Thymus (tissue), 11 donors: ENCODE measurements around the gene KCNA5. TPM values are rescaled to one million over a fixed set of nuclear protein-coding genes. Genes with fewer than 3 reads are reported as not detected.

ENCODE experiments used
- DNase-seq, 9 donors: peaks; one replicate each; pipeline ENCODE4 v3.0.0-alpha.2; 2013; ENCODE audit warnings: low spot score in 9 of 9, low read depth in 6 of 9, missing footprints in 1 of 9
- H3K27ac ChIP-seq, 2 donors: one replicate each; pipeline ENCODE4 v1.5.1; 2013; ENCODE audit warnings: control low read depth in 1 of 2, low read depth in 1 of 2, low read length in 1 of 2, mild to moderate bottlenecking in 1 of 2, moderate library complexity in 1 of 2
- H3K27me3 ChIP-seq, 2 donors: one replicate each; pipeline ENCODE4 v1.5.1; 2013; ENCODE audit warnings: low read length in 1 of 2; ENCODE audit not compliant: control insufficient read depth in 2 of 2, insufficient read depth in 1 of 2
- H3K36me3 ChIP-seq, 2 donors: one replicate each; pipeline ENCODE4 v1.5.1; 2013; ENCODE audit warnings: low read length in 1 of 2, mild to moderate bottlenecking in 1 of 2, moderate library complexity in 1 of 2; ENCODE audit not compliant: control insufficient read depth in 2 of 2, insufficient read depth in 2 of 2
- H3K4me1 ChIP-seq, 2 donors: one replicate each; pipeline ENCODE4 v1.5.1; 2013; ENCODE audit warnings: low read length in 2 of 2; ENCODE audit not compliant: control insufficient read depth in 2 of 2, insufficient read depth in 2 of 2
- H3K4me3 ChIP-seq, 2 donors: one replicate each; pipeline ENCODE4 v1.5.1; 2013; ENCODE audit warnings: low read length in 2 of 2, control low read depth in 1 of 2, mild to moderate bottlenecking in 1 of 2
- H3K9me3 ChIP-seq, 2 donors: one replicate each; pipeline ENCODE4 v1.5.1; 2013; ENCODE audit warnings: low read length in 1 of 2, mild to moderate bottlenecking in 1 of 2; ENCODE audit not compliant: control insufficient read depth in 2 of 2, insufficient read depth in 1 of 2
- WGBS: extraction: QIAGEN DNeasy Blood & Tissue Kit; methylation state at CpG from one replicate; pipeline ENCODE4 v1.1.7; 2013; 5-methylcytosine and 5-hydroxymethylcytosine counted together
- polyA plus RNA-seq: library from polyadenylated mRNA; stranded (reverse); fragments of 200-250 nt; gene quantifications from one replicate; pipeline ENCODE4 v1.2.3, GENCODE V29; 2013
- total RNA-seq: library from RNA; stranded (reverse); fragments of 120-200 nt; gene quantifications from one replicate; pipeline ENCODE4 v1.2.4, GENCODE V29; 2013
- donor health status: healthy.

KCNA5 gene
- total and polyA plus RNA-seq, 2 donors, result 0.33 to 2.9 TPM

DNA sequence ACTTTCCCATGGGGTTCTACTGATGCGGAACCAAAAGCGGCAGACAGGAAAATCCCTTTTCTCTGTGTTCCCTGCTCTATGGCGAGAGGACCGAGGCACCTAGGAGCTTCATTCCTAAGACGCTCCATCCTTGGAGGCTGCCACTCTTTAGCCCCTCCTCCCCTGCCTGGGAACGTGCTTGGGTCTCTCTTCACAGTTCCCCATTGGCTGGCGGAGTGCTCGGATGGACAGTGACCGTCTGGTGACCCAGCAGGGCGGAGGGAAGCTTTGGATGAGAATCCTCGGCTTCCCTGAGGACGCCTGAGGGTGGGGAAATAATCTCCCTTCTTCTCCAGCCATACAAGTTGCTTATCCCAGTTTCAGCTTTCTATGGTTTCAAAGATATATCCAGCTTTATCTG is 37.3 kb downstream of the KCNA5 start:
- Histone ChIP-seq H3K9me3 (no peaks in the 10 kb centered on the region), H3K27me3 (peaks cover 0 to 14% of the 10 kb centered on the region in 2 donors), H3K36me3 (no peaks in the 10 kb centered on the region), H3K4me3 (no peak overlapping the region), H3K27ac (no peak overlapping the region), H3K4me1 (no peaks in the 10 kb centered on the region)
- 82% methylated on average over 12 of the region's 12 CpGs for WGBS
- DNase-seq, result no peak

DNA sequence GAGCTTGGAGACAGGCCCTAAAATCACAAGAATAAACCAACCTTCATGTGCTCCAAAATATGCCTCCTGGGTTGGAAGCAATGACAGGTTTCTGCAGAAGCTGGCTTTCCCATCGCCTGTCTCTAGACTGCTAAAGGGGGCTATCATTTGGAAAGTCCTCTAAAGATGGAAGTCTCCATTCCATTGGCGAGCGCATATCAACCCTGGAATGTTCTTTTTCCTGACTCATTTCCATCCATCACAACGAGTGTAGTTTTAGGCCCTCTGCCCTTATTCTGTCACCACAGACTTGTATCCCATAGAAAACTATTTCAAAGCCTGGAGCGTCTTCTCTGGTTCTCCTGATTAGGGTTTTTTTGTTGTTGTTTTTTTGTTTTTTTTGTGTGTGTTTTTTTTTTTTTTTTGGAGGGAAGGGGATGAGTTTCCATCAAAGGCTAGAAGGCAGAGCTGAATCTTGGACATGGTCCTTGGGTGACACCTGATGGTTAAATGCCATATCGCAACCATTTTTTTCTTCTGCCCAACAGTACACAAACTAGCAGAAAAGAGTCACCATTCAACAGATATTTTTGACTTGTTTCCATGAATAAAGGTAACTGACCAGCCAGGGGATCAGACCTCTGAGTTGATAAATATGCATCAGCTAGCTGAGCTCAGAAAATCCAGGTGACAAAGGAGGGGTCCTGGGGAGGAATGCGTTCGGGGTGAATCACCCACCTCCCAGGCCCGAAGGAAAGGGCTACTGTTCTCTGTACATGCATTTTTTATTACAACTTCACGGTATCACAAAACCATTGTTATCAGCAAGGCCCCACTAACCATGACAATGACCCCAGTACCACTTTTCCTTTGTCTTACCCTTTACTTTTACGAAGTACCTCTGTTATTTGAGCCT is 40.5 kb downstream of the KCNA5 start:
- H3K36me3 ChIP-seq, result no peaks in the 10 kb centered on the region
- peak in 8 of 9 donors; percentile 29 to 65 (median 54) for DNase-seq
- H3K4me1 ChIP-seq, result no peaks in the 10 kb centered on the region
- WGBS, result 71% methylated on average over 11 of the region's 11 CpGs
- no peaks in the 10 kb centered on the region for H3K9me3 ChIP-seq
- H3K4me3 ChIP-seq, result no peak overlapping the region
- H3K27me3 ChIP-seq, result peaks cover 0 to 7% of the 10 kb centered on the region in 2 donors
- no peak overlapping the region for H3K27ac ChIP-seq

GRCh38 chr12:5085896-5086295 is 42.2 kb downstream of the KCNA5 start:
- H3K27ac ChIP-seq, result no peak overlapping the region
- H3K9me3 ChIP-seq, result no peaks in the 10 kb centered on the region
- no peak overlapping the region for H3K4me3 ChIP-seq
- no peak for DNase-seq
- H3K36me3 ChIP-seq, result no peaks in the 10 kb centered on the region
- no peaks in the 10 kb centered on the region for H3K4me1 ChIP-seq
- peaks cover 0 to 6% of the 10 kb centered on the region in 2 donors for H3K27me3 ChIP-seq
- WGBS, result 90% methylated on average over 3 of the region's 3 CpGs

- Histone ChIP-seq H3K36me3 (no peaks in the 10 kb centered on the region), H3K27me3 (peaks cover 0 to 2% of the 10 kb centered on the region in 2 donors), H3K4me1 (no peaks in the 10 kb centered on the region), H3K27ac (no peak overlapping the region), H3K9me3 (no peaks in the 10 kb centered on the region), H3K4me3 (no peak overlapping the region)
- WGBS, result 85% methylated on average over 16 of the region's 16 CpGs
- DNase-seq, result no peak
Observed at GRCh38 chr12:5087831-5088554, 44.3 kb downstream of the KCNA5 start.

- Histone ChIP-seq H3K9me3 (no peaks in the 10 kb centered on the region), H3K36me3 (no peaks in the 10 kb centered on the region), H3K27ac (no peak overlapping the region), H3K4me1 (no peaks in the 10 kb centered on the region), H3K4me3 (no peak overlapping the region), H3K27me3 (no peaks in the 10 kb centered on the region)
- no peak for DNase-seq
- WGBS, result 90% methylated on average over 18 of the region's 18 CpGs
Observed at GRCh38 chr12:5088586-5089264, 45.0 kb downstream of the KCNA5 start.

DNA sequence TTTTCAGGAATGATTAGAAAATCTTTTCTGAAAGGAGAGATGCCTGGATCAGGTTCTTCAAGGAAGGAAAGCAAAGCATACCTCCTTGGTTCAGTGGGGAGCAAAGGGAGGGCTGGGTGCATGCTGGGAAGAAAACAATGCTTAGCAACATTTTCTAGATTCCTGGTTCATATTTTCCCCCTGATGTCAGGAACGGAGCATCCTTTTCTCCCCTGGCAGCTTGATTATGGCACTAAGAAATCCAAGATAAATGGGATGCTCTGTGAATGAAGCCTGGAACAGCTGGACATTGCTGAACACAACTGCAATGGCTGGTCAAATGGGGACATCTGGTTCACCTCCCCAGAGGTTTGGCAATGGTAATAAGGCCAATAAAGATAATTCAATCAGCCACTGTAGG is 50.9 kb downstream of the KCNA5 start:
- Histone ChIP-seq H3K27me3 (peaks cover 0 to 3% of the 10 kb centered on the region in 2 donors), H3K4me1 (no peaks in the 10 kb centered on the region), H3K4me3 (no peak overlapping the region), H3K27ac (no peak overlapping the region), H3K36me3 (no peaks in the 10 kb centered on the region), H3K9me3 (no peaks in the 10 kb centered on the region)
- DNase-seq, result no peak
- WGBS, result 89% methylated on average over 1 of the region's 1 CpG

DNA sequence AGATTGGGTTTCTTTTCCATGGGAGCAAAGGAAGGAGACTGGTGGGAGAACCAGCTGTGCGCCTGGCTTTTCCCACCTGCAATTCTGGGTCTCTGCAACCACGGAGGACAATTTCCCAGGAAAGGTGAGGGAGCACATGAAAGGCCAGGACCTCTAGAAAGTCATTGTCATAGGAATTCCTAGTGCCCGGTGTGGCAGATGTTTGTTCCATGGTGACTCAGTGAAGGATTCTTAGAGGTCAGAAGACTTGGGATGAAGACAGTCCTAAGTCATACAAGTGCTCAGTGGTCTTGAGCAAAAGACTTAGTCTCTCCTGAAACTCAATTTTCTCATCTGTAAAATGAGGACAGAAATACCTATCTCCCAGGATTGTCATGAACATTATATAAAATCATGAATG is 51.3 kb downstream of the KCNA5 start:
- H3K27ac ChIP-seq, result no peak overlapping the region
- H3K4me3 ChIP-seq, result no peak overlapping the region
- H3K4me1 ChIP-seq, result no peaks in the 10 kb centered on the region
- no peaks in the 10 kb centered on the region for H3K9me3 ChIP-seq
- DNase-seq, result no peak
- H3K36me3 ChIP-seq, result no peaks in the 10 kb centered on the region
- WGBS, result 90% methylated on average over 3 of the region's 3 CpGs
- peaks cover 0 to 3% of the 10 kb centered on the region in 2 donors for H3K27me3 ChIP-seq
